Measurements from ENCODE around the gene PJA2. TPM values are rescaled to one million over a fixed set of nuclear protein-coding genes. Genes with fewer than 3 reads are reported as not detected.

Gene PJA2
- total and polyA plus RNA-seq, 9 of the 15 experiments (the other 6 are each of a cell fraction or from before 2014, with no cell fraction given), result 25.1 to 82.1 (median 50.1) TPM

- TF ChIP-seq, protein P1, sequence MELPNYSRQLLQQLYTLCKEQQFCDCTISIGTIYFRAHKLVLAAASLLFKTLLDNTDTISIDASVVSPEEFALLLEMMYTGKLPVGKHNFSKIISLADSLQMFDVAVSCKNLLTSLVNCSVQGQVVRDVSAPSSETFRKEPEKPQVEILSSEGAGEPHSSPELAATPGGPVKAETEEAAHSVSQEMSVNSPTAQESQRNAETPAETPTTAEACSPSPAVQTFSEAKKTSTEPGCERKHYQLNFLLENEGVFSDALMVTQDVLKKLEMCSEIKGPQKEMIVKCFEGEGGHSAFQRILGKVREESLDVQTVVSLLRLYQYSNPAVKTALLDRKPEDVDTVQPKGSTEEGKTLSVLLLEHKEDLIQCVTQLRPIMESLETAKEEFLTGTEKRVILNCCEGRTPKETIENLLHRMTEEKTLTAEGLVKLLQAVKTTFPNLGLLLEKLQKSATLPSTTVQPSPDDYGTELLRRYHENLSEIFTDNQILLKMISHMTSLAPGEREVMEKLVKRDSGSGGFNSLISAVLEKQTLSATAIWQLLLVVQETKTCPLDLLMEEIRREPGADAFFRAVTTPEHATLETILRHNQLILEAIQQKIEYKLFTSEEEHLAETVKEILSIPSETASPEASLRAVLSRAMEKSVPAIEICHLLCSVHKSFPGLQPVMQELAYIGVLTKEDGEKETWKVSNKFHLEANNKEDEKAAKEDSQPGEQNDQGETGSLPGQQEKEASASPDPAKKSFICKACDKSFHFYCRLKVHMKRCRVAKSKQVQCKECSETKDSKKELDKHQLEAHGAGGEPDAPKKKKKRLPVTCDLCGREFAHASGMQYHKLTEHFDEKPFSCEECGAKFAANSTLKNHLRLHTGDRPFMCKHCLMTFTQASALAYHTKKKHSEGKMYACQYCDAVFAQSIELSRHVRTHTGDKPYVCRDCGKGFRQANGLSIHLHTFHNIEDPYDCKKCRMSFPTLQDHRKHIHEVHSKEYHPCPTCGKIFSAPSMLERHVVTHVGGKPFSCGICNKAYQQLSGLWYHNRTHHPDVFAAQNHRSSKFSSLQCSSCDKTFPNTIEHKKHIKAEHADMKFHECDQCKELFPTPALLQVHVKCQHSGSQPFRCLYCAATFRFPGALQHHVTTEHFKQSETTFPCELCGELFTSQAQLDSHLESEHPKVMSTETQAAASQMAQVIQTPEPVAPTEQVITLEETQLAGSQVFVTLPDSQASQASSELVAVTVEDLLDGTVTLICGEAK (IDR thresholded peaks at IDR 0.05), result no peak
- TF ChIP-seq, protein P1 (CRISPR knock-in tag; IDR thresholded peaks at IDR 0.05), result no peak
- TF ChIP-seq BCL6 (CRISPR knock-in tag; IDR thresholded peaks at IDR 0.05) (no peak), MIER1 (IDR thresholded peaks at IDR 0.05; ENCODE audit: low read depth) (no peak), FOXP1 (CRISPR knock-in tag; IDR thresholded peaks at IDR 0.05) (no peak), HOXB6 (CRISPR knock-in tag; IDR thresholded peaks at IDR 0.05; ENCODE audit: borderline replicate concordance) (no peak), ARNT (IDR thresholded peaks at IDR 0.05) (no peak), ZNF253 (CRISPR knock-in tag; conservative IDR thresholded peaks at IDR 0.05) (no peak)
These were observed 31.7 kb downstream of the PJA2 start (continued) for GRCh38 chr5:109378095-109378494.
